Subcutaneous adipose tissue (tissue), 4 donors: ENCODE data around the gene UBA7. TPM values are rescaled to one million over a fixed set of nuclear protein-coding genes. Genes with fewer than 3 reads are reported as not detected.

Experiments
- total RNA-seq, 4 donors: library from RNA; depleted of rRNA; stranded (reverse); fragments of >200 nt; gene quantifications; one replicate each; pipeline ENCODE4 v1.1.0, GENCODE V29; 2016
- TF ChIP-seq, protein P1 (sequence below): fragments of 450-650 bp; IDR thresholded peaks from one replicate; pipeline ENCODE4 v1.5.1; 2016; ENCODE audit warnings: low read depth, mild to moderate bottlenecking, control low read depth, antibody characterized with exemption, moderate library complexity

The UBA7 gene
- total RNA-seq, 4 donors from 2014 or later = 16.8 to 65.7 (median 42.7) TPM

DNA sequence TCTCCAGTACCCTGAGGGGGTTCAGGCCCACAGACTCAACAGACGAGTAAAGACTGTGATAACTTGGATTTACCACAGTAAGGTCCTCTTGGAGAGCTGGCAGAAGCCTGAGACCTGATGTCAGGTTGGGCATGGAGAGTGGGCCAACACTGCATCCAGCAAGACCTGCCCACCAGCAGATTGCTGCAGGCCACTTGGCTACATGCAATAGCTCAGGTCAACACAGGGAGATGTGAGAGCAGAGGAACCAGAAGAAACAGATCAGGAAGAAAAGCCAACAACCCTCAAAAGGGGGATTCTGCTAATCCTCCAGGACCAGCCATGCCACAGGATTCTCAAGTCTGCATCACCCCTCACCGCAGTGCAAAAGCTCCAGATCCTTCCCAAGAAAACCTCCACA lies 25.7 kb downstream of the UBA7 start:
- TF ChIP-seq, protein P1, sequence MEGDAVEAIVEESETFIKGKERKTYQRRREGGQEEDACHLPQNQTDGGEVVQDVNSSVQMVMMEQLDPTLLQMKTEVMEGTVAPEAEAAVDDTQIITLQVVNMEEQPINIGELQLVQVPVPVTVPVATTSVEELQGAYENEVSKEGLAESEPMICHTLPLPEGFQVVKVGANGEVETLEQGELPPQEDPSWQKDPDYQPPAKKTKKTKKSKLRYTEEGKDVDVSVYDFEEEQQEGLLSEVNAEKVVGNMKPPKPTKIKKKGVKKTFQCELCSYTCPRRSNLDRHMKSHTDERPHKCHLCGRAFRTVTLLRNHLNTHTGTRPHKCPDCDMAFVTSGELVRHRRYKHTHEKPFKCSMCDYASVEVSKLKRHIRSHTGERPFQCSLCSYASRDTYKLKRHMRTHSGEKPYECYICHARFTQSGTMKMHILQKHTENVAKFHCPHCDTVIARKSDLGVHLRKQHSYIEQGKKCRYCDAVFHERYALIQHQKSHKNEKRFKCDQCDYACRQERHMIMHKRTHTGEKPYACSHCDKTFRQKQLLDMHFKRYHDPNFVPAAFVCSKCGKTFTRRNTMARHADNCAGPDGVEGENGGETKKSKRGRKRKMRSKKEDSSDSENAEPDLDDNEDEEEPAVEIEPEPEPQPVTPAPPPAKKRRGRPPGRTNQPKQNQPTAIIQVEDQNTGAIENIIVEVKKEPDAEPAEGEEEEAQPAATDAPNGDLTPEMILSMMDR = no peak

DNA sequence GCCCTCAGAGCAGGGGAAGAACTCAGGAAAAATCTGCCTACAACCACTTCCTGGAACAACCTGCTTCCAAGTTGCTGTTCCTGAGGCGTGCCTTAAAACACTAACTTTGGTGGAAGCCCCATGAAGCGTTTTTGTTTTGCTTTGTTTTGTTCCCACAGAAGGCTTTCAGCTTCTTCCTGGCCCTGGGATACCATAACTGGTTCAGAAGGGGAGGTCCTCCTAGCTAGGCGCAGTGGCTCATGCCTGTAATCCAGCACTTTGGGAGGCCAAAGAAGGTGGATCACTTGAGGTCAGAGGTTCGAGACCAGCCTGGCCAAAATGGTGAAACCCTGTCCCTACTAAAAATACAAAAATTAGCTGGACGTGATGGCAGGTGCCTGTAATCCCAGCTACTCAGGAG lies 26.2 kb downstream of the UBA7 start:
- TF ChIP-seq, protein P1 = no peak

DNA sequence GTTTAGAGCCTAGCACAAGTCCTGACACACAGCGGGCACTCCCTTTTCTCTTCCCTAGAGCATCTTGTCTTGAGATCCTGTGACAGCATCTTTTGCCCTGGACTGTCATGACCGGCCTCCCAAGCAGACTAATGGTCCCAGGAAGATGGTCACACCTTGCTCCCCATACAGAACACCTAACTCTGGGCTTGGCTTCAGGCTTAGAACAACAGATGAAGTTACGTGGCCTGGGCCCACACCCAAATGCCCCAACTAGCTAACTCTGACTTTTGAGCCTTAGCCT lies 26.6 kb downstream of the UBA7 start:
- TF ChIP-seq, protein P1 = no peak

DNA sequence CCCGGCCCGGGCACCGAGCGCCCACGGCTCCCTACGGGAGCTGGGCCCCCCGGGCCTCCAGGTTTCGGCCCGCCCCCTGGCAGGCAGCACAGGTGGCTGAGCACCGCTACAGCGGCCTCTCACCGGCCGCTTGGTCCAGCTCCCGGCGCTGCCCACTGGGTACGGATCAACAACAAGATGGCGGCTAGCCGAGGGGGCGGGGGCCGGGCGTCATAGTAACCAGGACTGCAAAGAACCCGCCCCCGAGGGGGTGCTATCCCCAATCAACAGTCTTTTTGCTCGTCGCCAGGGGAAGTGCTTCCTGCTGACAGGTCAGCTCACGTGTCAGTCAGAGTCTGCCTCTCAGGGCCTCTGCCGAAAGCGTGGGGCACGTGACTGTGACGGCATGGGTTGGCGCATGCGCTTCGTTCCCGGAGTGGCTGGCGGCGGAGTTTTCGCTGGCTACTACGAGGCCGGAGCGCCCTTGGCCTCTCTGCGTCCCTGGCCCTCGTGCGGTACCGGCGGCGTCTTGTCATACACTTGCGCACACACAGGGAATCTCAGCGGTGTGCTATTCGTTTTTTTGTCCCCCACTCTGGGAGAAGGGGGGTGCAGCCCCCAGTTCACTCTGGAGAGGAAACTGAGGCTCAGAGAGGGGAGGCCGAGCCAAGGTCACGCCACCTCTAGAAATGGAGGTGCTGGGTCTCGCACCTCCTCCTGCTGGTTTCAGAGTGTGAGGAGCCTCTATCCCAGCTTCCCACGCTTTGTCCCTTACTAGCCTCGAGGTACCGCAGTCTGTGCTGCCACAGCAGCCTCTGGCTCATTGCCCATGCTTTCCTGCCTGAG lies 27.2 kb downstream of the UBA7 start, which contains the start of gene IP6K1:
Gene IP6K1, minus strand, starts transcription at position 186 of the 825 bp plus-strand sequence. CDS start 38,502 bp downstream, outside the sequence.
- TF ChIP-seq, protein P1 = no peak

DNA sequence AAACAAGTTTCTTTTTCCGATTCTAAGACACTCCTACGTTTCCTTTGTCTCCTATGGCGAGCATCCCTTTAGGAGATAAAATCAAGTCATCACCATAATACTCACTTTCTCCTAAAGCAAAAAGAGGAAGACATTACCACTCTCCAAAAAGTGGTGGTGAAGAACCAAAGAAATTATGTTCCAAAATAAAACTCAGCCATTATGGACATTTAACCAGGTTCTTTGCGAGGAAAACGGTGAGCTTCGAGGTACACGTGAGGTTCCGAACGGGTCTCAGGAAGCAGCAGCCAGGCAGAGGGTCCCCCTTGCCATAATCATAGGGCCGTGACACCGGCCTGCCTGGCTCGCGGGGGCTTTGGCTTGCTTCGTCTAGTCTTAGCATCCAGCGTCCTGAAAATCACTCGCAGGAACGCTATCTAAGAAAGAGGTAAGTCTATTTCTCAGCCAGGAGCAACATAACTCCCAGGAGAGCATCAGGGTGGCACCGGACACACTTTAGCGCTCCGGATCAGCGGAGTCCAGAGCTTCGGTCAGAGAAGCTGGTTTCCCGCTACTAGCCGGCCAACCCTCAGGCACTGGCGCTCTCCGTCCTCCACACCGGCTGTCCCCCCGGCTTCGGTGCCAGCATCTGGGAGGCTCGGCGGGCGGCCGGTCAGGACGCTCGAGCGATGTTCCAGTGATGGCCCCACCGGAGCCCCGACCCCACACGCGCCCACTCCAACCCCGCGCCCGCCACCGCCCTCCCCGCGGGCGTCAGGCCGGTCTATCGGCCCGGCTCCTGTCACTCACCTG lies 28.0 kb downstream of the UBA7 start:
- TF ChIP-seq, protein P1 = no peak

DNA sequence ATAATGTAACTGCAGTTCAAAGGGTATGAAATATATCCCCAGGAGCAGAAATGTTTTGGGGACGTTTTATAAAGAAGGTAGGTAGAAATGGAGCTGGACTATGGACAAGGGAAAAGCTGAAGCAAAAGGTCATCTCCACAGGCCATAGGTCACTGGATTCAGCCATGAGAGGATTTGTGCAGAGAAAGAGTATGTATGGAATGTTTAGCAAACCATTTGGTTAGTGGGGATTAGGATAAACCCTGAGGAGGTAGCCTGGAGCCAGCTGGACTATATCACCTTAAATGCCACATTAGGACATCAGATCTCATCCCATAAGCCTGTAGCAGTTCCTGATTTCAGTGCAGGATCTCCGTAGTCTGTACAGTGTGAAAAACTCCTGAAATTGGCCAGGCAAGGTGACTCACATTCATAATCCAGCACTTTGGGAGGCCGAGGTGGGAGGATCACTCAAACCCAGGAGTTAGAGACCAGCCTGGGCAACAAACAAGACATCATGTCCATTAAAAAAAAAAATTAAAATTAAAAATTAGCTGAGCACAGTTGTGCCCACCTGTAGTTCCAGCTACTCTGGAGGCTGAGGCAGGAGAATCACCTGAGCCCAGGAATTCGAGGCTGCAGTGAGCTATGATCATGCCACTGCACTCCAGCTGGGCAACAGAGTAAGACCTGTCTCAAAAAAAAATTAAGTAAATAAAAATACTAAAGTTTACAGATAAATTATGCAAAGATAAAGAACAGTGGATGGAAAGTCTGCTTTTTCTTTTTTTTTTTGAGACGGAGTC lies 32.1 kb downstream of the UBA7 start:
- TF ChIP-seq, protein P1 = no peak
